ENCODE measurements around the gene GNG12.
"Not testable (repeated sequence)": the region's sequence is repeated elsewhere in the genome, so short reads cannot be mapped to it uniquely, and the experiment has no call there.

GNG12 gene

GRCh38 chr1:67675800-67676199, 157.5 kb downstream of the GNG12 start:
- no peak for DNase-seq

DNA sequence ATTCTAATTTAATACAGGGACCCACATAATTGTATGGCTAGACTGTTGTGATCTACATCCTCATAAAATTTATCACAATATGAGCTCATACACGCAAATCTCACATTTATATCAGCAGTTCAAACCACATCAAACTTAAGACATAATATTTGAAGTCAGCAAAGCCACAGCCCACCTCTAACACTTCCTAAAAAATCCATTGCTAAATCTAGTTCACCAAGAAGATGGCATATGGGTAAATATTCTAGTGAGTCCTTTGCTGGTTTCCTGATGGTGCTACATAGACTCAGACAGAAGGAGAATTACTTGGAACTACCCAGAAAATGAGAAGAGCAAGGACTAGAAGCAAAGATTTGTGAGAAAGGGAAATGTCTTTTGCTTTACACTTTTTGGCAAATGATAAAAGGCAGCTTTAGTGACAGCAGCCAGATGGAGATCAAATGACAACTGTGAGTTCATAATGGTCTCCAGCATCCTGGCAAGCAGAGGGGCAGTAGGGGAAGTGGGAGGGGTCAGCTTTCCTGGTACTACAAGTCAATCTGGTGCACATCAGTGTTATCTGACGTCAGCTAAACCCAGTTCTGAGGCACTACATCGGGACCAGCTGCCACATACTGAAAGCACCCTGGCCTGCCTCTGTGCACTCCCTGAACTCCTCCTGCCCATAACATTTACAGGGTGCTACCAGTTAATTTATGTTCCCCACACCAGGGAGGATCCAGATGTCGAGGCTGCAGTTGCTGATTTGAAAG, 158.8 kb downstream of the GNG12 start:
- DNase-seq, result peak; percentile 79

GRCh38 chr1:67673468-67674201, 159.6 kb downstream of the GNG12 start:
- no peak for DNase-seq

- DNase-seq, result no peak
Measured at GRCh38 chr1:67672260-67672803, 160.9 kb downstream of the GNG12 start.

GRCh38 chr1:67668660-67669059, 164.6 kb downstream of the GNG12 start:
- DNase-seq, result no peak

- no peak for DNase-seq
Measured at GRCh38 chr1:67666636-67667035, 166.6 kb downstream of the GNG12 start.

DNA sequence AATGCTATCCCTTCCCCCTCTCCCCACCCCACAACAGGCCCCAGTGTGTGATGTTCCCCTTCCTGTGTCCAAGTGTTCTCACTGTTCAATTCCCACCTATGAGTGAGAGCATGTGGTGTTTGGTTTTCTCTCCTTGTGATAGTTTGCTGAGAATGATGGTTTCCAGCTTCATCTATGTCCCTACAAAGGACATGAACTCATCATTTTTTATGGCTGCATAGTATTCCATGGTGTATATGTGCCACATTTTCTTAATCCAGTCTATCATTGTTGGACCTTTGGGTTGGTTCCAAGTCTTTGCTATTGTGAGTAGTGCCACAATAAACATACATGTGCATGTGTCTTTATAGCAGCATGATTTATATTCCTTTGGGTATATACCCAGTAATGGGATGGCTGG, 168.0 kb downstream of the GNG12 start:
- not testable (repeated sequence) for DNase-seq

DNA sequence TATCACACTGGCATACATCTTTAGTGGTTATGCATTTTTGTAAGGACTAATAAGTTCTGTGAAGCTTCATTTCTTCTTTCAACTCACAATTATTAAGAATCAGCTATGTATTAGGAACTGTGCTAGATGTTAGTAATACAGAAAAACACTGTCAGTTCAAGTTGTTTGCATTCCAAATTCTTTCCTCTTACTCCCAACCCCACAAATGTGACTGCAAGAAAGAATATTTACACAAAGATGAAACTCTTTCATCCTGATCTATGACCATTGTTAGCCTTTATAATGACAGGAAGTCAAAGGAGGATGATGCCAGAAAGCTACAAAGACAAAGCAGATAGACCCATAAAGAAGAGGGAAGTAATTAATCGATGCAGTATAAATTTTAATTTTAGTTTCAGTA, 169.2 kb downstream of the GNG12 start:
- DNase-seq, result no peak

GRCh38 chr1:67662884-67663283, 170.4 kb downstream of the GNG12 start:
- DNase-seq, result no peak

DNA sequence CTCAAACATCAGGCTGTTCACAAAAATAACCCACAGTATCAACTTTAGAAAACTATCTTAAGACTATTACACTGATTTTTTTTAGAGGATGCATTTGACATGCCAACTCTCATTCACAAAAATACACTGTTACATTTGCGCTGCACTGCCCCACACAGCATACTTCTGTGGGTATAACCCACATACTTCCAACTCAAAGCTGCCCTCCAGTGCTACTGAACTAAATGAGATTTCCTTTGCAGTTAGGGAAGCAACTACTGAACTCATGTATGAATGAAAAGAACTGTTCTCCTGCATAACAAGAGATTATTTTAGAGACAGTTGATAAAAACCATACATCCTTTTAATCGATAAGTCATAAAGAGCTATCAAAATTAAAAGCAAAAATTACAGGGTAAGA, 174.0 kb downstream of the GNG12 start:
- no peak for DNase-seq

DNA sequence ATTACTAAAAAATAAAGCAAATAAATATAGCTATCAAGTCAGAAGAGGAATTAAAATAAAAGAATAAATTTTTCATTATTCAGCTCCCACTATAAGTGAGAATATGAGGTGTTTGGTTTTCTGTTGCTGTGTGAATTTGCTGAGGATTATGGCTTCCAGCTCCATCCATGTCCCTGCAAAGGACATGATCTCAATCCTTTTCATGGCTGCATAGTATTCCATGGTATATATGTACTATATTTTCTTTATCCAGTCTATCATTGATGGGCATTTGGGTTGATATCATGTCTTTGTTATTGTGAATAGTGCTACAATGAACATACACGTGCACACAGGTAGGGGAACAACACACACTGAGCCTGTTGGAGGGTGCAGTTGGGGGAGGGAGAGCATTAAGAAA, 176.1 kb downstream of the GNG12 start:
- DNase-seq, result not testable (repeated sequence)

GRCh38 chr1:67655581-67655980, 177.7 kb downstream of the GNG12 start:
- no peak for DNase-seq

DNA sequence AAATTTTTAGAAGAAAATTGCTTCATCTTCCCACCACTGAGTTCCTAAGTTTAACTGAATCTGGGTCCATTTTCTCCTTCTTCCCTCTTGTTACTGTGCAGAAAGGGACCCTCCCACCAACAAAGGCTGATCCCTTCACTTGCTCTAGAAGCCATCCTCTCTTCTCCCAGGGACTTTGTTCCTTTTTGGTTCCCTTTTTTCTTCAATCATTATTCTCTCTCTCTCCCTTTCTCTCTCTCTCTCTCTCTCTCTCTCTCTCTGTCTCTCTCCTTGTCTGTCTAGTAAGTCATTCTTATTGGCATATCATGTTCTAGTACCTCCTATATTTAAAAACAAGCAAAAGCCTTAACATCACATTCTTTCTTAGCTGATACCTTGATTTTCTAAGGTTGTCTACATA, 180.0 kb downstream of the GNG12 start:
- no peak for DNase-seq

DNA sequence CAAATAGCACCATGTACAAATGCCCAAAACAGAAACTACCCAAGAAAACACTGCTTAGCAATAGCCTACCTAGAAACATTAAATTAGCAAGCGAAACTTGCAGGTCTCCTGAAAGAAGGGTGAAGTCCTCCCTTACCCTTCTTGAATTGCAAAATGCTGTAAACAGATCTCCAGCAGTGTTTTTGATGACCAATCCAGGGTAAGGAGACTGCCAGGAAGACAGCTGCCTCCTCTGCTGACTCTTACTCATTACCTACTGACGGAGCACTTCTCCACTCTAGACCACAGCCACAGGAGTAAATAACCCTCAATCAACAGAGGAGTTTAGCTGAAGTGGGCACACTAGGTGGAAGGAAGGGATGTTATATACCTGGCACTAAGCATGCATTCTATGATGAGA, 180.5 kb downstream of the GNG12 start:
- peak; percentile 69 for DNase-seq

All from NCI-H510A (cell line).